EH (cell line): ENCODE results near the gene HABP4.

ENCODE experiments used
- DNase-seq: peaks from one replicate; pipeline ENCODE4 v3.0.0-alpha.2; 2015; ENCODE audit warnings: low read depth

The HABP4 gene

DNA sequence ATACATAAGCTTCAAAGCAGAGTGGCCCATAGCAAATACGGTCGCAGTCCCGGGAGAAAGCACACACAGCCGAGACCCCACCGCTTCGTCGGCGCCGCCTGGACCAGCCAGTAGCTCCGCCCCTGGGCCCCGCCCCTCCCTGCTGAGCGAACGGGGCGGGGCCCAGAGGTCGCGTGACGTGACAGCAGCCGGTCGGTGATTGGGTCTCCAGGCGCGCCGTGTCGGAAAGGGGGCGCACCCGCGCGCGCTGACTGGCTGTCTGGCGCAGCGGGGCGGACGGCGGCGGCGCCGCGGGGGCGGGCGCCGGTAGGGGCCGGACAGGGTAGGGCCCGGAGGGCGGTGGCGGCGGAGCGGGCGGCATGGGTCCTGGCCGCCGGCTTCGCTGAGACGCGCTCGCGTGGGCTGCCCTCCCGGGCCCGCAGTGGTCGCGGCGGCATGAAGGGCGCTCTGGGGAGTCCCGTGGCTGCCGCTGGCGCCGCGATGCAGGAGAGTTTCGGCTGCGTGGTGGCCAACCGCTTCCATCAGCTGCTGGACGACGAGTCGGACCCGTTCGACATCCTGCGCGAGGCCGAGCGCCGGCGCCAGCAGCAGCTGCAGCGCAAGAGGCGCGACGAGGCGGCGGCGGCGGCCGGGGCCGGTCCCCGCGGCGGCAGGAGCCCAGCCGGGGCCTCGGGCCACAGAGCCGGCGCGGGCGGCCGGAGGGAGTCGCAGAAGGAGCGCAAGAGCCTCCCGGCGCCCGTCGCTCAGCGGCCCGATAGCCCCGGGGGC, at the start of gene HABP4:
Gene HABP4 (plus strand): TSS at position 325 of the 768 bp plus-strand sequence. CDS start 111 bp downstream, at position 436.
- DNase-seq, result peak; percentile 95

DNA sequence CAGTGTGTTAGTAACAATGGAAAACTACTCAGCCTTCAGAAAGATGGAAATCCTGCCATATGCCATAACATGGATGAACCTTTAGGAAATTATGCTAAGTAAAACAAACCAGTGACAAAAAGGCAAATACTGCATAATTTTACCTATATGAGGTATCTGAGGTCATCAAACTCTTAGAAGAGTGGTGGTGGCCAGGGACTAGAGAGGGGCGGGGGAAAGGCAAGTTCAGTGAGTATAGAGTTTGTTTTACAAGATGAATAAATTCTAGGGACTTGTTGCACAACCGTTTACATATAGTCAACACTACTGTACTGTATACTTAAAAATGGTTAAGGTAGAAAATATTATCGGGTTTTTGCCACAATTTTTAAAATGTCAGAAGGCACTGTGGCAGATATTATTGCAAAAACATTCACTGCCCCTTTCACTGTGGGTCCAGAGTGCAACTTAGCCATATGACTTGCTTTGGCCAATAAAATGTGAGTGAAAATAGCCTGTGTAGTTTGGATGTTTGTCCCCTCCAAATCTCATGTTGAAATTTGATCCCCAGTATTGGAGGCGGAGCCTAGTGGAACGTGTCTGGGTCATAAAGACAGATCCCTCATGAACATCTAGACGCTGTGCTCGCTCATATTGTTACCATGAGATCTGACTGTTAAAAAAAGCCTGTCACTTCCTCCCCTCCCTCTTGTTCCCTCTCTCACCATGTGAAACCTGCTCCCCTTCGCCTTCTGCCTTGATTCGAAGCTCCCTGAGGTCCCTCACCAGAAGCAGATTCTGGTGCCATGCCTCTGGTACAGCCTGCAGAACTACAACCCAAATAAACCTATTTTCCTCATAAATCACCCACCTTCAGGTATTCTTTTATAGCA, 41.3 kb upstream of the HABP4 start:
- DNase-seq, result no peak

DNA sequence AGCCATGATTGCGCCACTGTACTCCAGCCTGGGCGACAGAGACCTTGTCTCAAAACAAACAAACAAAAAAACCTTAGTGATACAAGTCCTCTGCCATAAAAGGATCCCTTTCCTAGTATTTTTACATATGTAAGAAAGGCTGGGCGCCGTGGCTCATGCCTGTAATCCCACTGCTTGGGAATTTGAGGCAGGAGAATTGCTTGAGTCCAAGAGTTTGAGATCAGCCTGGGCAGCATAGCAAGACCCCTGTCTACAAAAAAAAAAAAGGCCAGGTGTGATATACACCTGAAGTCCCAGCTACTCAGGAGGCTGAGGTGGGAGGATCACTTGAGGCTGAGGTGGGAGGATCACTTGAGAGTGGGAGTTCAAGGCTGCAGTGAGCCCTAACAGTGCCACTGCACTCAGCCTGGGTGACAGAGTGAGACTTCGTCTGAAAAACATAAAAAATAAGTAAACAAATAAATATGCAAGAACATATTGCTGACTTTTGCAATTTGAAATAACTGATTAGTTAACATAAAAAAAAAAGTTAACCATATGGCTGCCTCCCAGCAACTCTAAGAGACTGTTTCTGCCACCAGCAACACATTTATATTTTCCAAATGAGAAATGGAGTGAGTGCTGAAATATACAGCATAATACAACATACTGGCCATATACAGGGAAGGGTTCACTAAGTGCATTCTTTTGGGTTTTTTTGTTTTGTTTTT, 38.7 kb upstream of the HABP4 start:
- DNase-seq, result no peak

GRCh38 chr9:96412174-96412913, 37.6 kb upstream of the HABP4 start:
- no peak for DNase-seq

DNA sequence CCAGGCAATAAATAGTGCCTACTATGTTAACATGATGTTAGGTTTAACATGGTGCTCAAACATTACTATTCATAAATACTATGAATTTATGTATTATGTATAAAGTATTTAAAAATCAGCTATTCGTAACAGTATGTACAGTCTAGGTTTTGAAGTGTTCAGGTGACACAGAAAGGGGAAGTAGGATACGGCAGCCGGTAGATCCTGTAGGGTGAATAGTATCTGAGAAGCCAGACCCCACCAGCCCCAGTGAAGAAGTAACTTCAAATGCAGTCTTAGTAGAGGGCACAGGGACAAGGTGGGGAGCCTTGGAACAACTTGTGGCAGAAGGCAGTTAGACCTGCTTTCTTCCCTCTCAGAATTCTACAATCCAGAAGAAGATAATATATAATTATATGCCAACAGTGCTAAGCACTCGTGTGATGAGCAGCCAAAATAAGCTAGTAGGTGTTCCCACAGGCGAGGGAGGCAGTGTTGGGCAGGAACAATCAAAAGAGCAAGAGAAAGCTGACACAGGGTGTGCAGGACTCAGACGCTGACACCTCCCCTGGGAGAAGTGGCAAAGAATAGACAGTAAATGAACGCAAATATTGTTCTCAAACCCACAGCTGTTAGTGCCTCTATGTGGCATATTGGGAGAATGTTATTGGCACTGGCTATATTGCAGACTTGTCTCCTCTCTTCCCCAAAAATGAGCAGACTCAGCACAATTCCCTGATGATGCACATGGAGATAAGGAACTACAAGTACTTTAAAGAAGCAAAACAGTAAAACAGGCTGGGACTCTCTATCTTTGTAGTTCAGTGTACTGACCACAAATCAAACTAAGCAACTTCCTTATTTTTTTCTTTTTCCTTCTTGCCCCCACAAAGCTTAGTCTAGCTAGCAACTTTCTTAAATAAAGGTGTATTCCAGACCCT, 36.4 kb upstream of the HABP4 start:
- no peak for DNase-seq

DNA sequence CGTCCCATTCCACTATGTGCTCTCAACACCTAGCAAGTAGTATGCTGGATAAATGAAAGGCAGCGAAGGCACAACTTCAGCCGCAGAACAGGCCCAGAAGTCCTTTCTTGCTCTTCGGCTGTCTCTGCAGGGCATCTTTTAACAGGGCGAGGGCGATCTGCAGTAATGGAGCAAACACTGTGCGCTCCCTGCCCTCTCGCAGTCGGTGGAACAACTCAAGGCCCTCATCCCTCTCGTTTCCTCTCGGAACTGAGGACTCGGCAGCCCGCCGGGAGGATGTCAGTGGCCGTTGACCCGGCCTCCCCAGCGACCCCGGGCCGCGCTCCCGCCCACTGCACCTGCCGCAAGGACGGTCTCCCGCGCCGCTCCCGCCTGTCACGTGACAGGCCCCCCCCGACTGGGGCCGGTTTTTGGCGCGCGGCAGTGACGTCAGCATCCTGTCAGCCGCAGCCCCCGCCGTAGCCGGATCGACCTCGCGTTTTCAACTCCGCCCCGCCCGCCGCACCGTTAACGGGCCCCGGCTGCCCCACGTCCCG, 32.9 kb upstream of the HABP4 start:
- DNase-seq, result peak; percentile 81

- no peak for DNase-seq
These were observed 32.3 kb upstream of the HABP4 start for GRCh38 chr9:96417661-96418082.

DNA sequence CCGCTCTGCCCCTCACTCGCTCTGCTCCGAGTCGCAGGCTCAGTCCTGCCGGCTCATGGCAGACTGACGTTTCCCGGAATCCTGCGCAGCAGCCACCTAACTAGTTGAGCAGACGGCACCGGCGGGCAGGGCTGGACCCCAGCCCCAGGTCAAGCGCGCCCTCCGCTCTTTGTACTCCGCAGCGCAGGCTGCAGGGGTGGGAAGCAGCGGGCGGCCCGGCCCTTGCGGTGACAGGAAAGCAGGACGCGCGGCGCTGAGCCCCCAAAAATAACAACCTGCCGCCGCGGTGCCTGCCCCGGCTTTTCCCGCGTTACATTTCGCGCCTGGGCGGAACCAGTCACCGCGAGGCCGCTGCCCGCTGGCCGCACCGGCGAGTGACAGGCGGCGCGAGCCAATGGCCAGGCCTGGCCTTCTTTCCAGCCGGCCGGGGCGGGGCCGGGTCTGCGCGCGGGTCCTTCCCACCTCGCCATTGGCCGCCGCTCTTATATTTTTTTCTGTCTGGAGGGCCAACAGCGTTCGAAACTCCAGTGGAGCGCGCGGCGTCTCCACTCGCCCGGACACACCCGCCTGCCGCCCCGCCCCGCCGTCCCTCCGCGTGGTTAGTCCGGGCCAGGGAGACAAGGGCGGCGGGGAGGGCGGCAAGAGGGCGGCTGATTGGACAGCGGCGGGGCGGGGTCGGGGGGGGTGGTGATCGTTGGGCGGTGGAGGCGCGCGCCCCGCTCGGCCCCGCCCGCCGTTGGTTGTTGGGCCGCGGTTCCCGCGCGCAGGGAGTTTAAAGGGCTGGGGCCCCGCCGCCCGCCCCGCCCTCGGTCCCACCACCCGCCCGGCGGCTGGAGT, 31.7 kb upstream of the HABP4 start, which contains the start of gene ZNF367:
Gene ZNF367 (minus strand): TSS at position 288 of the 837 bp plus-strand sequence. CDS start 338 bp downstream, outside the sequence.
- DNase-seq, result peak; percentile 99

GRCh38 chr9:96418920-96419690, 30.9 kb upstream of the HABP4 start:
- DNase-seq, result peak; percentile 66

DNA sequence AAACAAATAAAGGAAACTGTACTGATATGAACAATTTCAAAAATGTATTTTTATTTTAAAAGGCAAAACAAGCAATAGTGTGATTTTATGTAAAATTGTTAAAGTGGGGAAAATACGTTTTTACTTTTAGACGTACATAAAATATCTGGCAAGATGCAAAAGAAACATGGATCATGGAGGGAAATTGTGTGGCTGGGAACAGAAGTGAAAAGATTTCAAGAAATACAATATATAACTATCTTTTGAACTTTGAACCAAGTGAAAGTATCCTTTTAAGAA, 30.3 kb upstream of the HABP4 start:
- no peak for DNase-seq

DNA sequence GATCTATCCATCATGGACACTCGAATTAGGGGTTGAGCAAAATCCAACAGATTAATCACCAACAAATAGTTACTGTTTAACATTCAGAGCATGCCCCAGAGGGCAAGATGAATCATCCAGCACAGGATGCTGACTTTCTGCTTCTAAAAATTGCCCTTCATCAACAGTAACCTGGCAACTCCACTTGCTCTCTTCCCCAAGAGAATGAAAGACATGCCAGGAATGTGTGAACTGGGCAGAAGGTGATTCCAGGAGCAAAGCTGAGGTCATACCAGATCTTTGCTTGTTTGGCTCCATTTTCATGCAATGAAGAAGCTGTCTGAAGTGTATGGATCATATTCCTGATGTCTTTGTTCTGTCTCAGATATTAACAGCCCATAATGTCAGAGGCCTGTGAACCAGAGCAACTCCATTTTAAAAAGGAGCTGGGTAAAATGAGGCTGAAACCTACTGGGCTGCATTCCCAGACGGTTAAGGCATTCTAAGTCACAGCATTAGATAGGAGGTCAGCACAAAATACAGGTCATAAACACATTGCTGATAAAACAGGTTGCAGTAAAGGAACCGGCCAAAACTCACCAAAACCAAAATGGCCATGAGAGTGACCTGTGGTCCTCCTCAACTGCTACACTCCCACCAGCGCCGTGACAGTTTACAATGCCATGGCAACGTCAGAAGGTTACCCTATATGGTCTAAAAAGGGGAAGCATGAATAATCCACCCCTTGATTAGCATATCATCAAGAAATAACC, 29.3 kb upstream of the HABP4 start:
- peak; percentile 98 for DNase-seq

DNA sequence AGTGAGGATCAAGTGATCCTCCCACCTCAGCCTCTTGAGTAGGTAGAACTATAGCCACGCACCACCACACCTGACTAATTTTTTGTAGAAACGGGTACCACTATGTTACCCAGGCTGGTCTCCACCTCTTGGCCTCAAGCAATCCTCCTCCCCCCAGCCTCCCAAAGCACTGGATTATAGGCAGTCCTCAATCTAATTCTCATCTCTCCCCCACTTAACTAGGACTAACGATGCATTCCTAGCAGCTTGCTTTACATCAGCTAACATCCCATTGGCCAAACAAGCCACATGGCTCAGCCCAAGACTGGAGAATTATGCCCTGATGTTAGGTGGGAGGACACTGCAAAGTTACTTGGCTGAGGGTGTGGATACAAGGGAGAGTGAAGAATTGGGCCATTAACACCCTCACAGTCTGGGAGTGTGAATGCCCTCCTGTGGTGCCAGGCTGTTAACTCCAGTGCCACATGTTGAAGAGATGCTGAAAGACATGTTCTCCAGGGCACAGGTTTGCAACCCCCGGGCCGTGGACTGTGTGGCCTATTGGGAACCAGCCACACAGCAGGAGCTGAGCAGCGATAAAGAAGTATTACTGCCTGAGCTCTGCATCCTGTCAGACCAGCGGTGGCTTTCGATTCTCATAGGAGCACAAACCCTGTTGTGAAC, 26.5 kb upstream of the HABP4 start:
- DNase-seq, result no peak

- no peak for DNase-seq
These were observed 26.0 kb upstream of the HABP4 start for GRCh38 chr9:96423985-96424336.

DNA sequence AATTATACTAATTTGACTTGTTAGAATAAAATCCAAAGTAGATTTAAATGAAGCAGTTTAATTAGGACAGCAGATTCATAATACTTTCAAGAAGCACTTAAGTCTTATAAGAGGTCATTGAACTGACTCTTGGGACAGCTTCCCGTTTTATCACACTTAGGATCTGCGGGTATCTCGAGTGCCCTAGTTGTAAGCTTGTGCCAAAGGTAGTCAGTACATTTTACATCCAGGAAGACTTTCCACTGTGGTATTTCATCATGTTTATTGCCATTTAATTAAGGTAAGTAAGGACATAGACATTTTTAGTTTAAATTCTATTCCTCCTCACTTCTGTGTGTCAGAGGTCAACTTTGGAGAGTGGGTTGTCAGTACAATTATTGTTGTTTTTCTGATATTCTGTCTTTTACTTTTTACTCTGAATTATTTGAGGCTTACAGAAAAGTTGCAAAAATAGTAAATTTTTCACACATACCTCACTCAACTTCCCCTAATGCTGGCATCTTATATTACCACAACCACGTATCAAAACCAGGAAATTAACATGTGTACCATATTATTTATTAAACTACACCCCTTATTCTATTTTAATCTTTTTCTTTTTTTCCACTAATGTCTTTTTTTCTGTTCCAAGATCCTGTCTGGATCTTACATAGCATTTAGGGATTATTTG, 24.3 kb upstream of the HABP4 start:
- no peak for DNase-seq

DNA sequence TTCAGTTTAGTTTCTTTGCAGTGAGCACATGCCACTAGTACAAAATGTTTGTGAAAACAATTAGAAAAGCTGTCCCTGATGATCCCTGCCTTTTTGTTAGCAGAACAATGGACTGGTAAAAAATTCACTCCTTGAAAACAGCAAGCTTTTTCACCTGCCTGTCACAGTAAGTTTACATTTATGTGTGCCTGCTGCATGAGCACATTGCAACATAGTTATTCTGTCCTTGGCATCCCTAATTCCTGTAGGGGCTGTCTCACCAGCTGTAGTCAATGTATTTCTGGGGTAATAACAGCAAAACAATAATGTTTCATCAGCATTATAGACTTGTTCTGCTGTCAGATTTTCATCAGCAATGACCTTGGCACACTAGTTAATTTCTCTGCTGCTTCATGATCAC, 20.2 kb upstream of the HABP4 start:
- DNase-seq, result no peak

DNA sequence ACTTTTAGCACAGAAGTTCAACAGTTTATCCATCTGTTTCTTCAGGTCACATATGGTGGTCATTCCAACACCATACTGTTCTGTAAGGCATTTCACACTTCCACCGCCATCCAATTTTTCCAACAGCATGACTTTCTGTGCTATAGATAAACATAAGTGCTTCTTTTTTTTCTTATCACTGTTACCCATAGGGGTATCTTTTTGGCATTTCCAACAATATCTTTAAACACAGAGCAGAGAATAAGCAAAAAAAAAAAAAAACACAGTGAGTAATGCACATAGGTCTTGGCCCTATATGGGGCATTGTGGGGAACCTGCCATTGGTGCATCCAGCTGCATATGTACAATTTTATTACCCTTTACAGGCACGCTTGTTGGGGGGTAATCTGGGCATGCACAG, 19.6 kb upstream of the HABP4 start:
- DNase-seq, result no peak

DNA sequence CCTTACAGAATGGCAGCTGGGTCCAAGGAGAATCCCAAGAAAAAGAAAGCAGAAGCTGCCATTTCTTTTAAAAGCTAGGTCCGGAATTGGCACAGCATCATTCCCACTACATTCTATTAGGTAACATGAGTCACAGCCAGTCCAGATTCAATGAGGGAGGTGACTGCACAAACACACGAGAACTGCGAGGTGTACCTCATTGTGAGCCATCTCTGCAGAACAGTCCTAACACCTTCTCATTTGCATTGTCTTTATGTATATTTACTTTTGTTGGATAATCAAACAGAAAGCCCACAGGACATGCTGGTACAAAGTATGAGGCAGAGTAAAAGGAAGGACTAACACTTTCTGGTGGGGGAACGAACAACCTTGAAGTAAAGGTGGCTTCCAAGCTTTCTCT, 14.6 kb upstream of the HABP4 start:
- DNase-seq, result no peak
